GM19240 (cell line): ENCODE data around the gene SYDE2.
"Not testable (repeated sequence)": the region's sequence is repeated elsewhere in the genome, so short reads cannot be mapped to it uniquely, and the experiment has no call there.

Experiments used
- DNase-seq: peaks from one replicate; pipeline ENCODE4 v3.0.0; 2011; ENCODE audit warnings: low spot score; ENCODE audit not compliant: insufficient read length

SYDE2 gene

DNA sequence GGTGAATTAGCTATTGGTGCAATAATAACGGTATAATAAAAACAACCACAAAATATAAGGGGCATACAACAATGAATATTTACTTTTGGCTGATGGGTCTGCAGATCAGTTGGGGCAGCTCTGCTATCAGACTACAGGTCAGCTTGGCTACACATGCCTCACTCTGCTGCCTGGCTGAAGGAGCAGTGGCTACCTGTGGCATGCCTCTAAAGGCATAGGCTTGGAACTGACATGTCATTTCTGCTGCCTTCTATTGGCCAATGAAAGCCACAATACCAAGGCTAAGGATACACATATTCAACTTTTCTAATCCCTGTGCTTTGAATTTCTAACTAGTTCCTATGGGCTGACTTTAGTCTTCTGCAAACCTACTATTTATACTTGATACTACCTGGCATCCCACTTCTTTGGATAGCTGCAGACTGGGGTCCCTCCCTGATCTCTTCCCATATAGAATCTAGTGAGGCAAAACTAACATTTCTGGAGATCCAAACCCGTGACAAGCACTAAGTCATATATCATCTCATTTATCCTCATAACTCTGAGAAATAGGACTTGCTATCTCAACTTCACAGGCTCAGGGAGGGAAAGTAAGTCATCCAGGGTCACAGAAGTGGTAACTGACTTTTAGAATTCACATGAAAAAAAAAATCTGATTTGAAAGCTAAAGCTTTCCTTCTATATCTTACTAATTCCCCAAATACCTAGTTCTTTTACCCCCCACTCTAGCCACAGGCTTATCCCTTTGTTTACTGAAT, 19.2 kb upstream of the SYDE2 start:
- DNase-seq = no peak

DNA sequence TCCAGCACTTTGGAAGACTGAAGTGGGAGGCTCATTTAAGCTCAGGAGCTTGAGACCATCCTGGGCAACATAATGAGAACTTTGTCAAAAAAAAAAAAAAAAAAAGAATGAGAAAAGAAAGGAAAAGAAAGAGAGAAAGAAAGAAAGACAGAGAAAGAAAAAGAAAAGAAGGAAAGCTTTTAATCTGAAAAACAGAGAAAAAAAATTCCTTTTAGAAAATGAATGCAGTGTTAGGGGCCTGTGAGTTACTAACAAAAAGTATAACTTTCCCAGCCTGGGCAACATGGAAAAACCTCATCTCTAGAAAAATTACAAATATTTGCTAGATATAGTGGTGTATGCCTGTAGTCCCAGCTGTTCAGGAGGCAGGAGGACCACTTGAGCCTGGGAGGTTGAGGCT, 15.9 kb upstream of the SYDE2 start:
- DNase-seq = no peak

DNA sequence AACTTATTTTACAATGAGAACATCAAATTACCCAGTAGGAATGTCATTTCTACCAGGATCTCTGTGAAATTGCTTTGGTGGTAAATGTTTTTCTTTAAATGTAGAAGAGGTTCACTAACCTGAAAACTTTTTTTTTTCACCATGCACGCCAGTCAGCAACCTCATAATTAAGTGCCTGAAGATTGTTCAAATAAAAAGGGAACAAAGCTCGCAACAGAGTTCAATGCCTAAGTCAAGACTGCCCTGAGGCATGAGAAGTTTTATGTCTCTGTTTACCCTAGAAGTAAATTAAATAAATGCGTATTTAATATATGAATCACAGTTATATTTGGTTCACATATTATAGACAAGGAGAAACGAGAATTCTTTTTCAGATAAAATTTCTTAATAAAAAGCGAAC, 13.8 kb upstream of the SYDE2 start:
- no peak for DNase-seq

DNA sequence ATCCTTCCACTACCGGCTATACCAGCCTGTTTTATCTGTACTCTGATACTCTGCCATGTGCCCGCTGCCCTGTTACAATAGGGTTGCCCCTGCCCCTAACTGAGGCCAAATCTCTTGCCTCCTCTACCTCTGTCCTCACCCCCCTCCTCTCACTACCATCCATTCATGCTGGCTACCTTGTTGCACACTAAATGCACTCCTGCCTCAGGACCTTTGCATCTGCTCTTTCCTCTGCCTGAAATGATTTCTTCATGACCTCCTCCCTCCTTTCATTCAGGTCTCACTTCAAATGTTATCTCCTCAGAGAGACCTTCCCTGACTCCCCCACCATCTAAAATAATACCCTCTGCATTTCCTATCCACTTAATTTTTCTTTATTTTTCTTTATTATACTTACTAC, 7.7 kb upstream of the SYDE2 start:
- DNase-seq = no peak

DNA sequence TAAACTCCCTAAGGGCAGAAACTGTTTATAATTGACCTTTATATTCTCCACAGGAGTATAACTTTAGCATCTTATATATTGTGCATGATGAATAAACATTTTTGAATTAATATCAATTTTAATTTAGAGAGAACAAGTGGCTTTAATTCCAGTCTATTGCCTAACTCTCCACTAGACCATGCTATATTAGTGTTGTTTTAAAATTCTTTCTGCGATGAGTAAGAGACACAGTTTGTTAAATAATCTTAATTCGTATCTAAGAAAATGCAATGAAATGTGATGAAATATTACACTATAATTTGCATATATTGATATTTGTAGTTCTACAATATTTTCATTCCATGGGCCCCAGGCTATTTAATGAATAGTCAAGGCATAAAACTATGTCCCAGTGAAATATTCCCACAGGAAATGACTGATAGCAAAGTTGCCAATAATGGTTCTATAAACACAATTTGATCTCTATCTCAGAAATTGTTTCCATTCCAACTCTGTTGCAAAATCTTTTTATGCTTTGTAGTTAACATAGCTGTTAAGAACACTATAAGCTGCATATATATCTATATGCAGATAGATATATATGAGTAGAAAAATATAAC, 2.9 kb upstream of the SYDE2 start:
- DNase-seq = no peak

- DNase-seq = no peak
Measured at GRCh38 chr1:85202864-85203255, 2.0 kb upstream of the SYDE2 start.

- no peak for DNase-seq
Measured at GRCh38 chr1:85202092-85202863, 1.5 kb upstream of the SYDE2 start.

DNA sequence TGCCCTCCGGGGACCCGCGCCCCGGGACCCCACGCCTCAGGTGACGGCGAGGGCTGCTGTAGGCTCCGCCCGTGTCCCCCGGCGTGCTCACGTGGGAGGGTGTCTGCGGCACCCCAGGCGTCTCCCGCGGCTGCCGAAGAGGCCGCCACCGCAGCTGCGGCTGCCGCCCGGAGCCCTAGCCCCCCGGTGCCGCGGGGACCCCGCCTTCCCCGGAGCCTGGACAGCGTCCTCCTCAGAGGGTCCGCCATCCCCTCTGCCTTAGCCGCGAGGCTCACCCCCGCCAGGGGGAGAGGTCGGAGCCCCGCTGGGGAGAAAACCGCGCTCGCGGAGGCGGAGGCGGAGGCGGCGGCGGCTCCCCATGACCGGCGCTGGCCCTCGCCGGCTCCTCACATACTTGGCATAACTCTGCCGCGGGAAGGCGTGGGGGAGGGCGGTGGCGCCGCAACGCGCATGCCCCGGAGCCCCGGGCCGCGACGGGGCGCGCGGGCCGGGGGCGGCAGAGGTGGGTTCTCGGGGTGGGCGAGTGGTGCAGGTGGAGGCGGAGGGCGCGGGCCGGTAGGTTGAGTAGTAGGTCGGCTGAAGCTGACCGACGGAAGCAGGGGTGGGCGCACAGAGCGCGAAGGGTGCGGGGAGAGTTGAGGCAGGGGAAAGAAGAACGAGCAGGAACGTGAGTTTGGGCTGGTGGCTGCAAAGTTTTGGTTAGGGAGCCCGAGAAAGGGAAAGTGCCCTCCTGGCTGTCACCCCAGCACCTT, 700 bp upstream of the SYDE2 start:
- DNase-seq = peak; percentile 22

DNA sequence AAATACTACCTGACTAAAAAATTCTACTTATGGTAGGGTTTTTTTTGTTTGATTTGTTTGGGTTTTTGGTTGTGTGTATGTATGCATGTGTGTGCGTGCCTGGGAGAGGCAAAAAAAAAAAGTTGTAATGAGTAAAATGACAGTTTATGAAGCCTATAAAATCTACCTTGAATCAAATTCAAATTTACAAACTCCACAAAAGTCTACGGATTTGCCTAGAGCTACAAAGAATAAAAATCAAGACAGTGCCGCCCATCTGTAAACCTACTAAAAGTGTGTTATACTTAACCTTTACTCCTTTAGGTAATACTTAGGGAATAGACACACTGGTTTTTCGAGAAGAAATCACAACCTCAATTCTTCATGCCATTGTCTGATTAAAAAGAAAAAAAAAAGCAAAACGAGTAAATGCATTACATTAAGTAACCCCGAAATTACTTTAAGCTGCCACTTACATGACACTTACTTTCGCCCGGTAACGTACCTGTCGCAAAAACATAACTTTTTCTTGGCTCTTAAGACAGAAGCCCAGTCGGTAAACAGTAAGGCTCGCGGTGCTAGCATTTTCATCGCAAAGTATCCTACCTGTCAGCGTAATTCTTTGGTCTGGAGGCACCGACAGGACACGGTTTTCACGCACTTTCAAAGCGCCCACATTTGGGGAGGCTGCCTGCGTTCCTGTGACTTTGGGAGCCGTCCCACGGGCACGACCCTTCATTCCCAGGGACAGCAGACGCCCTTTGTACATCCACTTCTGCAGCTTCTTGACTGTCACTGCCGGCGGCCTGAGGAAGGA, 951 bp downstream of the SYDE2 start:
- DNase-seq = no peak

DNA sequence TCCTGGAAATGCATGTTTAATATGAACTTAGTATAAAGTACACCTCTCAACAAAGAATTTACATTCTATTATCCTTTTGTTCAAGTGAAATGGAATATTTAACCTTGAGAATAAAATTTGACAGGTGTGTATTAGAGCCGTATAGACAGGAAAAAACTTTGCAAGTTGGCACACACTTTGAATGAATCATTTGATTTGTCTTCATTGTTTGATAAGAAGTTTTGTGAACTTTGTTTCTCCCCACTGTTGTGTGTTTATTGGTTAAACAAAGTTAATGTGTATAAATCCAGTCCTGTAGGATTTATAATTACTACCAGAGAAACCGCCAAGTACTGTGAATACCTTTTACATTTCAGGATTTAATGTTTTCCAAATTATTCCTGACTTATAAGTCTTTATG, 2.0 kb downstream of the SYDE2 start:
- no peak for DNase-seq

DNA sequence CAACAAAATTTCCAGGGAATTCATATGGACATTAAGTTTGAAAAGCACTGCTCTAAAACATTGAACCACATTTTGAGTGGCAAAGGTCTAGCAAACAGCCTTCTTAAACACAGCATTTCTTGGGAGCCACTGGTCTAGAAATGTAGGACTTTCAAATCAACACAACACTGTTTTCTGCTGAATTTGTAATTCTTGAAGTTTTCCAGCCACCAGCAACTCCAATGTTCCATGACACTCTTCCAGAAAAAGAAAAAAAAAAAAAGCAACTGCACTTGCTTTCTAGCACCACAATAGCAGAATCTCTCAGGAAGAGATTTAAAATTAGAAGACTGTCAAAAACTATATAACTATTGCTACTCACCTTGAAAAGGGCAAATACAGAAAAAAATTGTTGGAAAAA, 4.5 kb downstream of the SYDE2 start:
- no peak for DNase-seq

- no peak for DNase-seq
Measured at GRCh38 chr1:85195703-85196102, 5.1 kb downstream of the SYDE2 start.

GRCh38 chr1:85192129-85192528, 8.7 kb downstream of the SYDE2 start:
- DNase-seq = not testable (repeated sequence)

- no peak for DNase-seq
Measured at GRCh38 chr1:85189120-85189519, 11.7 kb downstream of the SYDE2 start.

DNA sequence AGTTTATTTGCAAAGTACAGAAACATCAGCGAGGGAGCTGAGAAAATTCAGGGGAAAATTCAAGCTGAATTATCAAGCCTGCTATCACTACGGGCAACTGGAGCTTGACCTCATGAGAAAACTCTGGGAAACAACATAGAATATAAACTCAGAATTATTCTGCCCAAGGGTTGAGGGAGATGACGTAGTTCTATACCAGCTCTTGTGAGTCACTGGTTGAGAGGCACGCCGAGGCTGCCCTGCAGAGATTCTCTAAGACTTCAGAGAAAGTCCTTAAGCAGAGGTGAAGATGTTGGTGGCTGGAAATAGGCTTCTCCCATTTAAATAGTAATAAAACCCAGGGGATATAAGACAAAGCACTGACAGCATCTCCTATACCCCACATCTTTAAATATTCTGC, 12.3 kb downstream of the SYDE2 start:
- DNase-seq = no peak

DNA sequence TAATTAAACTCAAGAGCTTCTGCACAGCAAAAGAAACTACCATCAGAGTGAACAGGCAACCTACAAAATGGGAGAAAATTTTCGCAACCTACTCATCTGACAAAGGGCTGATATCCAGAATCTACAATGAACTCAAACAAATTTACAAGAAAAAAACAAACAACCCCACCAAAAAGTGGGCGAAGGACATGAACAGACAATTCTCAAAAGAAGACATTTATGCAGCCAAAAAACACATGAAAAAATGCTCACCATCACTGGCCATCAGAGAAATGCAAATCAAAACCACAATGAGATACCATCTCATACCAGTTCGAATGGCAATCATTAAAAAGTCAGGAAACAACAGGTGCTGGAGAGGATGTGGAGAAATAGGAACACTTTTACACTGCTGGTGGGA, 13.8 kb downstream of the SYDE2 start:
- not testable (repeated sequence) for DNase-seq

- DNase-seq = no peak
Measured at GRCh38 chr1:85184245-85184644, 16.6 kb downstream of the SYDE2 start.

DNA sequence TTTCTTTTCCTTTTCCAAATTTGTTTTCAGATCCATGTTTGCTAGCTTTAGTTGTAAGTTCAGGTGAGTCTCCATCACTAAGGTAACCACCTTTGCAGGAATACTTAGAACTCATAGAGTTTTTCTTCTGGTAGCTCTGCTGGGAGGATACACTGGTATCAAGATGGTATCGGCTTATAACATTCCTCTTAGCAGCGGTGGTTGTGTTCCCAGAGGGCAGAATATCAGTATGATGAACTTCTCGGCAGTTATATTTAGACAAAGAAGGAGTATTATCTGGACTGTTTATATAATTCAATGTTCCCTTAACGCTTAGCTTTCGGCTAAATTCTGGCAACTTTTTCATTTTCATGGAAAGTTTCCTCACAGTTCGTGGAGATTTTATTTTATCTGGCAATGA, 18.1 kb downstream of the SYDE2 start:
- no peak for DNase-seq

GRCh38 chr1:85180869-85181268, 19.9 kb downstream of the SYDE2 start:
- DNase-seq = no peak

- DNase-seq = no peak
Measured at GRCh38 chr1:85179522-85179921, 21.3 kb downstream of the SYDE2 start.

- no peak for DNase-seq
Measured at GRCh38 chr1:85178396-85178795, 22.4 kb downstream of the SYDE2 start.
